GM12891 (cell line): ENCODE measurements around the gene EDNRB. TPM values are rescaled to one million over a fixed set of nuclear protein-coding genes. Genes with fewer than 3 reads are reported as not detected.
A peak's percentile ranks its signal among the peaks of the same experiment; 100 is the strongest.
"Not testable (repeated sequence)": the region's sequence is repeated elsewhere in the genome, so short reads cannot be mapped to it uniquely, and the experiment has no call there.

ENCODE experiments used
- DNase-seq: peaks from one replicate; pipeline ENCODE4 v3.0.0; 2011; ENCODE audit warnings: low spot score; ENCODE audit not compliant: insufficient read length
- FAIRE-seq: peaks from 2 replicates; lab custom pipeline; 2011; peaks lifted over from hg19 to GRCh38; lab: Jason Lieb, UNC
- PAX5 ChIP-seq: IDR thresholded peaks from 2 replicates; pipeline ENCODE4 v1.6.1; 2011; ENCODE audit warnings: low read length, moderate library complexity, mild to moderate bottlenecking; ENCODE audit not compliant: insufficient read depth, severe bottlenecking
- POLR2A ChIP-seq: IDR thresholded peaks from 2 replicates; pipeline ENCODE4 v1.6.1; 2011; ENCODE audit warnings: low read depth, low read length, control low read depth
- POLR2AphosphoS5 ChIP-seq: IDR thresholded peaks from 2 replicates; pipeline ENCODE4 v1.6.1; 2011; ENCODE audit warnings: low read depth, low read length, control low read depth
- POU2F2 ChIP-seq: IDR thresholded peaks from 2 replicates; pipeline ENCODE4 v1.6.1; 2011; ENCODE audit warnings: low read depth, mild to moderate bottlenecking, control low read depth, low read length, moderate library complexity
- SPI1 ChIP-seq: IDR thresholded peaks from 2 replicates; pipeline ENCODE4 v1.6.1; 2011; ENCODE audit warnings: low read depth, low read length, control low read depth
- TAF1 ChIP-seq: IDR thresholded peaks from 2 replicates; pipeline ENCODE4 v1.6.1; 2011; ENCODE audit warnings: low read depth, low read length, control low read depth
- polyA plus RNA-seq: library from polyadenylated mRNA; unstranded; fragments of >200 nt; gene quantifications from one replicate; pipeline ENCODE4 v1.2.1, GENCODE V29; 2012; ENCODE audit warnings: low read depth, missing spikeins, inconsistent platforms; ENCODE audit not compliant: missing spikeins

EDNRB gene
- 0.05 TPM for polyA plus RNA-seq

DNA sequence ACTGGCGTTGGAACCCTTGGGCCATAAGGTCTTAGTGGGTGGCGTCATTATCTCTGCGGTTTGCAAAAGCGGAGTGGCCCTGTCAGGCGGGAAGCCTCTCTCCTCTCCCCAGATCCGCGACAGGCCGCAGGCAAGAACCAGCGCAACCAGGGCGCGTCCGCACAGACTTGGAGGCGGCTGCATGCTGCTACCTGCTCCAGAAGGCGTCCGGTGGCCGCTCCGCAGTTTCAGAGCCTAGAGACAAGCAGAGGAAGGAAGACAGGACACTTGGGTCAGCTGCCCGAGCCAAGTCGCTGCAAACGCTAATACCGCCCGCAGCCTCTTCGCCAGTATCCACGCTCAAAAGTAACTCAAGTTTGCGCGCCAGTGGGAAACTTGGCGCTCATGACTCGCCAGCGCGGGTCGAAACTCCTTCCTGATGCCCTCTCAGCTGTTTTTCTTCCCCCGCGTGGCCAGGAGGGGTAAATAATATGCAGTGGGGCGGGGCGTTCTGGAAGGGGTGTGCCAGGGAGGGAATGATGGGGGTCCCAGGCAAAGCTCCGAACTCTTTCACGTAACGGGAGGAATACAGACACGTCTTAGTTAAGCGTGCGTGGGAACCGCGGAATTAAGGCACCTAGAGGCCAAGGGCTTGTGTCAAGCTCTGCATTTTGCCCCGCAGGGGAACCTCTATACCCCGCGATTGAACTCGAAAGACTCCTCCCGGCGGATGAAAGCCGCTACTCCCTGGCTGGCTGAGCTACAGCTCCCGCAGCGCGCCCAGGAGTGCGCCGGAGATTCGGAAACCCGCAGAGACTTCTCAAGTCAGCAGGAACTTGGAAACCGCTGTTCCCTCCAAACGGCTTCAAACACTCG, at the start of gene EDNRB:
Gene EDNRB, minus strand, starts transcription at position 441 of the 855 bp plus-strand sequence. Its CDS starts 258 bp downstream, at position 183.
- DNase-seq: no peak
- no peak for FAIRE-seq
- no peak for TF ChIP-seq TAF1
- TF ChIP-seq SPI1: no peak
- no peak for TF ChIP-seq POLR2AphosphoS5
- TF ChIP-seq POLR2A: no peak
- no peak for TF ChIP-seq PAX5

DNA sequence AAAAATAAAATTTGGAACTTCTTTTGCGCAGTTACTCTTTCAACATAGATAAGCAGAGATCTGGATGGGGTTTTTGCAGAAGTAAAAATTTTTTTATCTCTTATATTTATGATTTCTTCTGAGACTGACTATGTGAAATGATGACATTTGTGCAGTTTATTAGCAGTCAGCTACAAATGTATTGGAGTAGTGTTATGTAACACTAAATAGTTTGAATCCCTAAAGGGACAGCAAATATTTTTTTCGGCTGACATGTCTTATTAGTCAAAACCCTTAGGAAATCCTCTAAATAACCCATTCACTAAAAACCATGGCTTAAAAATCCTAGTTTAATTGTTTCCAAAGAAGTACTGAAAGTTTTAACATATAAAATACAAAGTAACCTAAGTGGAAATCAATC, 48.0 kb upstream of the EDNRB start:
- TF ChIP-seq PAX5 (no peak), POU2F2 (no peak), TAF1 (no peak), SPI1 (no peak), POLR2AphosphoS5 (no peak), POLR2A (no peak)
- FAIRE-seq (no peak), DNase-seq (no peak)

- TF ChIP-seq POLR2A (no peak), POLR2AphosphoS5 (no peak), TAF1 (no peak), PAX5 (no peak), SPI1 (no peak), POU2F2 (no peak)
- no peak for FAIRE-seq
- no peak for DNase-seq
Observed at GRCh38 chr13:77952737-77953136, 34.1 kb upstream of the EDNRB start.

DNA sequence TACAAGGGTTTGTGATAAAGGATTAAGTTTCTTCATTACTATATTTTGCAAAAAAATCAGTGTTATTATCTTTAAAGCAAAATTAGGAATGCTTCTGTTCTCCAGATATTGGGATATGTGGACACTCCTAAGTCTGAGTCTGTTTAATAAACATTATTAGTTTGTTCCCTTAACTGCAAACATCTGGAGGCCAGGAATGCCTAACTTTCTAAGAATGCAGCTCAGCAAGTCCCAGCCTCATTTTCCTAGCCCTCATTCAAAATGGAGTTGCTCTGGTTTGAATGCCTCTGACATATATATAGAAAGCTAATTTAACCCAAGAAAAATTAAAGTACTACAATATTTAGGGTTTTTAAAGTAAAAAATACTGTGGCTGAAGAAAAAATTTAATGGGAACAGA, 33.6 kb upstream of the EDNRB start:
- no peak for DNase-seq
- TF ChIP-seq SPI1: no peak
- no peak for TF ChIP-seq PAX5
- TF ChIP-seq POLR2A: no peak
- TF ChIP-seq POU2F2: no peak
- TF ChIP-seq POLR2AphosphoS5: no peak
- TF ChIP-seq TAF1: no peak
- no peak for FAIRE-seq

DNA sequence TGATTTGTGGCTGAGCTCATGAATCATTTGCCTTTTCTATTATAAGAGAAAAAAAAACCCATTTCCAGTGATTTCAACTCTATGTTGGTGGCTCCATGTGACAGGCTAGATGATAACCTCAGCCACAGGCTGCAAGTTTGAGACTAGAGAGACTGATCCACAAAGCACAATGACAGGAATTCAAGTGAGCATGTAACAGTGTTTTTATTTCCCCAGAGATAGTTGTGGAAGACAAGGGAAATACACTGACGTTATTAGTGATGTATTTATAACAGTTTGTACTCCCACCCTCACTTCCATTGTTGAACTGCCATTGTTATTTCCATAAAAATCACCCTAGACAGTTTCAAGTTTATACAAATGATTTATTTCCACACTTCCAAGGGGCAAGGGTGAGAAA, 27.9 kb upstream of the EDNRB start:
- DNase-seq: no peak
- TF ChIP-seq TAF1: no peak
- TF ChIP-seq POLR2A: no peak
- no peak for TF ChIP-seq POU2F2
- TF ChIP-seq POLR2AphosphoS5: no peak
- no peak for TF ChIP-seq SPI1
- no peak for TF ChIP-seq PAX5
- FAIRE-seq: no peak

GRCh38 chr13:77935063-77935462, 16.4 kb upstream of the EDNRB start:
- not testable (repeated sequence) for FAIRE-seq, DNase-seq

DNA sequence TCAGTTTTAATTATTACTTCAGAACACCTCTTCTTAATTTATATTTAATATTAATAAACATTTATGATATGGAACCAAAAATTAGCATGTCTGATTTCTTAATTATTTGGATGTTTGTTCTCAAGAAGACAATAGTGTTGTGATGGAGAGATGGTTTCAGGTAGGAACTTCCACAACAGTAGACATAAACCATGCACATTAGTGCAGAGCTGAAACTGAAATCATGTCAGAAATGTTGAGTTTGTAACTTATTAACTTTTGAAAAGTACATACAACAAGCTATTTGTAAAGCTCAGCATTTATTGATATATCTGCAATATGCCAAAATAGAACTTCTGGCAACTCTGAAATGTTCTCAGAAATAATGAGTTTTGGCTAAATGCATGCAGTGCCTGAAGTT, 11.8 kb upstream of the EDNRB start:
- FAIRE-seq: no peak
- no peak for TF ChIP-seq PAX5
- no peak for TF ChIP-seq POLR2AphosphoS5
- no peak for TF ChIP-seq SPI1
- TF ChIP-seq POLR2A: no peak
- TF ChIP-seq POU2F2: no peak
- TF ChIP-seq TAF1: no peak

DNA sequence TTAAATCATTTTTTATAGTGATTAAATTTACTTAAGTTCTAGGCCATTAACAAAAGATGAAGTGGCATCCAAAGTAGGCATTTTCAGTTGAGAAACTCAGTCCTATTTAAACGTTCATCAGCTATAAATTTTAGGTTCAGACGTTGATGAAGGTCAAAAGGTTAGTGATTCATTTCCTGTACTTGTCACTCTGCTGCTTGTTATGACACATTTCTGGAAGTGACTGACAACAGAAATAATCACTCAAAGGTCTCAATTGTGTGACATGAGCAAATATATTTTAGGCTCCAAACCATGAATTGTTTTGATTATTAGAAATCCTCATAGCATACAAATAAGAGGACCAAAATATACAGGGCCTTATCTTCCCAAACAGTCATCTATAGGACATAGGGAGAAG, 10.3 kb upstream of the EDNRB start:
- DNase-seq (no peak), FAIRE-seq (peak; percentile 33)
- no peak for TF ChIP-seq TAF1
- no peak for TF ChIP-seq PAX5
- TF ChIP-seq SPI1: no peak
- no peak for TF ChIP-seq POLR2A
- no peak for TF ChIP-seq POLR2AphosphoS5
- TF ChIP-seq POU2F2: no peak

More for the DNA sequence above, 11.8 kb upstream of the EDNRB start:
- DNase-seq: no peak

- TF ChIP-seq POLR2AphosphoS5: no peak
- TF ChIP-seq SPI1: no peak
- no peak for TF ChIP-seq TAF1
- no peak for TF ChIP-seq POLR2A
- no peak for TF ChIP-seq PAX5
- no peak for TF ChIP-seq POU2F2
- FAIRE-seq (no peak), DNase-seq (no peak)
Observed at GRCh38 chr13:77925616-77926015, 7.0 kb upstream of the EDNRB start.

DNA sequence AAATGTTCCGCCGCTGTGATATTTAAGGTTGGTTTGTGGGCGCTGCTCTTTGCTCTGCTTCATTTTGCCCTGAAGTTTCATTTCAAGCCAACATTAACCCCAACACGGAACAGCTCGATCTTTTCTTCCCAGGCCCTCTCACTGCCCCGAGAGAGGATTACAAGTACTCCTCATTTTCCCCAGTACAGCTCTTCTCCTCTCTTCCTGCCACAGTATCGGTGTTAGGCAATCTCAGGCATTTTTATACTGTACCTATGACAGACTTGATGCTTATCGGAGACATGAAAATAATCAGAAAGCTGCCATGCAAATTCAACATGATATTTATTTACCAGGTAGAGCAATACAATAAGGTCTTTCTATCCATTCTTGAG, 1.3 kb upstream of the EDNRB start:
- no peak for FAIRE-seq
- TF ChIP-seq SPI1 (no peak), POLR2AphosphoS5 (no peak), POU2F2 (no peak), TAF1 (no peak), POLR2A (no peak), PAX5 (no peak)
- DNase-seq: no peak
